GM12801 (cell line): Measurements from ENCODE around the gene RABEP2.

Experiments
- CTCF ChIP-seq: IDR thresholded peaks from one replicate; pipeline ENCODE4 v1.5.1; 2011; ENCODE audit warnings: control low read depth; ENCODE audit not compliant: insufficient read length; ENCODE audit errors: extremely low read depth

The RABEP2 gene, protein sequence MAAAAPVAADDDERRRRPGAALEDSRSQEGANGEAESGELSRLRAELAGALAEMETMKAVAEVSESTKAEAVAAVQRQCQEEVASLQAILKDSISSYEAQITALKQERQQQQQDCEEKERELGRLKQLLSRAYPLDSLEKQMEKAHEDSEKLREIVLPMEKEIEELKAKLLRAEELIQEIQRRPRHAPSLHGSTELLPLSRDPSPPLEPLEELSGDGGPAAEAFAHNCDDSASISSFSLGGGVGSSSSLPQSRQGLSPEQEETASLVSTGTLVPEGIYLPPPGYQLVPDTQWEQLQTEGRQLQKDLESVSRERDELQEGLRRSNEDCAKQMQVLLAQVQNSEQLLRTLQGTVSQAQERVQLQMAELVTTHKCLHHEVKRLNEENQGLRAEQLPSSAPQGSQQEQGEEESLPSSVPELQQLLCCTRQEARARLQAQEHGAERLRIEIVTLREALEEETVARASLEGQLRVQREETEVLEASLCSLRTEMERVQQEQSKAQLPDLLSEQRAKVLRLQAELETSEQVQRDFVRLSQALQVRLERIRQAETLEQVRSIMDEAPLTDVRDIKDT

GRCh38 chr16:28924762-28925385, at the start of gene RABEP2:
Gene RABEP2, minus strand, starts transcription at chr16:28925238. Its CDS starts 75 bp downstream, at chr16:28925163.
- no peak for TF ChIP-seq CTCF

- TF ChIP-seq CTCF = no peak
Measured at GRCh38 chr16:28974437-28975157, 49.6 kb upstream of the RABEP2 start, which contains the start of gene SPNS1. Gene SPNS1, plus strand, starts transcription at chr16:28974778. Its CDS starts 374 bp downstream, at chr16:28975152.

- TF ChIP-seq CTCF = no peak
Measured at GRCh38 chr16:28974007-28974436, 49.0 kb upstream of the RABEP2 start.

DNA sequence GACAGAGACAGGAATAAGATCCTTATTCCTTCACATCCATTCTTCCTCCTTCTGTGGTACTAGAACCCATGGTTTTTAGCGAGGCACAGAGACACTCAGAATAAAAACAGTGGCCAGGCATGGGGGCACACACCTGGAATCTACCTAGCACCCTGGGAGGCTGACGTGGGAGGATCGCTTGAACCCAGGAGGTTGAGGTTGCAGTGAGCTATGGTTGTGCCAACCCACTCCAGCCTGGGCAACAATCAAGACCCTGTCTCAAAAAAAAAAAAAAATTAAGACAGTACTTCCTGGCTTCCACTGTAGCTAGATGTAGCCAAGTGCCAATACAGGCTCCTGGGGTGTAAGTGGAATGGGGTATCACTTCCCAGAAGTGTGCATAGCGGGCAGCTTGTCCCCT, 42.1 kb upstream of the RABEP2 start:
- TF ChIP-seq CTCF = no peak

DNA sequence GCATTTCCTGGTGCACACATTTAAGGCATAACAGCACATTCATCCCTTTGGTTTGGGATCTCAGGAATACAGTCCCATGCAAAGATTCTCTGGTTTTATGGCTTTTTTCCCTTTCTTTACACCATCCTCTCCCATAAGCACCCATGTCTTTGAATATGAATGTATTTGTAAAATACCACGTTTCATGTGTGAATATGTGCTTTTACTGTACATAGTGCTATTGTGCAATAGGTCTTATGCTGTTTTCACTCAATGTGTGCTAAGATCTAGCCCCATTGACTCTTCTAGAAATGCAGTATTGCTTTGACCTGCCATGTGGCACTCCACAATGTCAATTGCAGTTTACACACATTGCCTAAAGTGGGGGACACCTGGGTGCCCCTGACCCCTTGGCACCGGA, 39.5 kb upstream of the RABEP2 start:
- TF ChIP-seq CTCF = no peak

GRCh38 chr16:28964072-28964471, 39.0 kb upstream of the RABEP2 start:
- TF ChIP-seq CTCF = no peak

GRCh38 chr16:28958836-28959235, 33.8 kb upstream of the RABEP2 start:
- TF ChIP-seq CTCF = no peak
